HG03135 (cell line): ENCODE data around the gene TPM4.

ENCODE experiments used
- ATAC-seq: cut with Tn5 transposase; IDR thresholded peaks from one replicate; pipeline ENCODE4 v1.9.1; 2021; ENCODE audit warnings: mild to moderate bottlenecking, moderate library complexity; ENCODE audit not compliant: unreplicated experiment

TPM4 gene

DNA sequence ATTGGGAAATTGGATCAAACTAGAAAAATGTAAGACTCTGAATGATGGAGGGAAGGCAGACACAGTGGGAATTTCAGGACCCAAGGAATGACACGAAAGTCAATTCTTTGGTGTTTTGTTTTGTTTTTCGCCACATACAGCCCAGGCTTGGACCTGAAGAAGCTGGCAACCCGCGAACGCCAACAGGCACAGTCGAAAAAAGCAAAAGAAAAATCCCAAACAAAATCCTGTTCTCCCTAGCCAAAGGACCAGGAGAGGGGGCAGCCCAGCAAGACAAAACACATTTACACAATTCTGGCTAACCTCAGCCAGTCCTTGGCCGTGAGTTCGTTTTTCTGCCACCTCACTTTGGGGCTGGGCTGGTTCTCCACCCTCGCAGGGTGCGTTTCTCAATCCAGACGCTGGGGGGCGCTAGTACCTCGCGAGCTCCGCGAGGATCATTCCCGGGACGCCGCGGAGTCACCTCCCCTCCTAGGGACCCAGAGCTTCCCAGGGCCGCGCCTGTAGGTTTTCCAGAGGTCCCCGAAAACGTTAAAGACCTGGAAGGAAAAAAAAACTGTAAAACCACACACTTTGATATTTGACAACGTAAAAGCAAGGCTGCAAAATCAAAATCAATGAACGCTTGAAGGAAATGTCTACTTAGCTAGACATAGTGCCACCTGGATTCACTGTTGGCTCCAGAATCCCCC is 34.9 kb upstream of the TPM4 start:
- no peak for ATAC-seq

DNA sequence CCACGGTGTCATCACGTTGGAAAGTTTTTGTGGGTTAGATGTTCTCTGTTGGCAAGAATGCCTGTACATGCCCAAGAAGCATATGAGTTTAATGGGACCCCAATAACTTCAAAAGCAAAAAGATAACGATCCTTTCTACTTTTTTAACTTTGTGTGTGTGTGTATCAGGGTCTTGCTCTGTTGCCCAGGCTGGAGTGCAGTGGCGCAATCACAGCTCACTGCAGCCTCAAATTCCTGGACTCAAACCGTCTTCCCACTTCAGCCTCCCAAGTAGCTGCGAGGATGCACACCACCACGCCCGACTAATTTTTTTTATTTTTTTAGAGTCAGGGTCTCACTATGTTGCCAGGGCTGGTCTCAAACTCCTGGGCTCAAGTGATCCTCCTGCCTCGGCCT is 34.3 kb upstream of the TPM4 start:
- ATAC-seq: no peak

DNA sequence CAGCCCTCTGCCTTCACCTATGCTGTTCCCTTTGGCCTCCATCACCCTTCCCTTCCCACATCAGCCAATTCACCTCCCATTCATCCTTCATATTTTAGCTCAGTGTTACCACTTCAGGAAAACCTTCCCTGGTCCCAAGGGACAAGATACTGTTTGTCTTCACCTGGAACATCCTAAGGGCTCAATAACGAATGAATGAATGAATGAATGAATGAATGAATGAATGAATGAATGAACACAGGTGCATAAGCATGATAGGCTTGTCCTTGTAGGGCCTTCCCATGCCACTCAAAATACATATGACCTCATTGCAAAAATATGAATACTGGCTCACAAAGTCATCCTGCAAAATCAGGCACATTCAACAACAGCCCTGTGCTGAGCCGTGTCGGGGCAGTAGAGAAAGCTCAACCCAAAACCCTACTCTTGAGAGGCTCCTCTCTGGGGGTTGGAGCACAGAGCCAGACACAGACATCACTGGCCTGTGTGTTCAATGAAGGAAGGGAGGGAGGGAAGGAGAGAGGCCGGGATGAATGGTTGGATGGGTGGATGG is 33.7 kb upstream of the TPM4 start:
- ATAC-seq: no peak

DNA sequence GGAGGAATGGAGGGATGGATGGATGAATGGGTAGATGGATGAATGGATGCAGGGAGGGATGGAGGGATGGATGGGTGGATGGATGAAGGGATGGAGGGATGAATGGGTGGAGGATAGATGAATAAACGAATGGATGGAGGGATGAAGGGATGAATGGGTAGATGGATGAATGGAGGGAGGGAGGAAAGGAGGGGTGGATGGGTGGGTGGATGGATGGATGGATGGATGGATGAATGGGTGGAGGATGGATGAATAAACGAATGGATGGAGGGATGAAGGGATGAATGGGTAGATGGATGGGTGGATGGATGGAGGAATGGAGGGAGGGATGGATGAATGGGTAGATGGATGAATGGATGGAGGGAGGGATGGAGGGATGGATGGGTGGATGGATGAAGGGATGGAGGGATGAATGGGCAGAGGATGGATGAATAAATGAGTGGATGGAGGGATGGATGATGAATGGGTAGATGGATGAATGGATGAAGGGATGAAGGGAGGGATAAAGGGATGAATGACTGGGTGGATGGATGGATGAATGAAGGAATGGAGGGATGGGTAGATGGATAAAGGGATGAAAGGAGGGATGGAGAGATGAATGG is 33.0 kb upstream of the TPM4 start:
- no peak for ATAC-seq

DNA sequence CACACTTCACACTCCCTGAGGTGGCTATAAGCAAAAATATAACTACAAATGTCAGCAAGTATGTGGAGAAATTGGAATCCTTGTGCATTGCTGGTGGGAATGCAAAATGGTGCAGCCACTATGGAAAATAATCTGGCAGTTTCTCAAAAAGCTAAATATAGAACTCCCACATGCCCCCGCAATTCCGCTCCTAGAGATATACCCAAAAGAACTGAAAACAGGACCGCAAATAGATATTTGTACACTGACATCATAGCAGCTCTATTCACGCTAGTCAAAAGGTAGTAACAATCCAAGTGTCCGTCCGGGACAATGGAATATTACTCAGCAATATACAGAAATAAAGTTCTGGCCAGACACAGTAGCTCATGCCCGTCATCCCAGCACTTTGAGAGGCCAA is 31.5 kb upstream of the TPM4 start:
- no peak for ATAC-seq

DNA sequence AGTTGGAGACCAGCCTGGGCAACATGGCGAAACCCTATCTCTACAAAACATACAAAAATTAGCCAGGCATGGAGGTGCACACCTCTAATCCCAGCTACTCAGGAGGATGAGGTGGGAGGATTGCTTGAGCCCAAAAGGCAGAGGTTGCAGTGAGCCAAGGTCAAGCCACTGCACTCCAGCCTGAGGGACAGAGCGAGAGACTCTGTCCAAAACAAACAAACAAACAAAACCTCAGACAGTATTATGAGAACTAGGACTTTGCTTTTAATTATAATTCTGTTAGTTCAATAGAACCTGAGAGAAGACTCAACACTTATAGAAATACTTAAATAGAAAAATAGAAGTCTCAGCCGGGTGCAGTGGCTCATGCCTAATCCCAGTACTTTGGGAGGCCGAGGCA is 31.1 kb upstream of the TPM4 start:
- no peak for ATAC-seq

DNA sequence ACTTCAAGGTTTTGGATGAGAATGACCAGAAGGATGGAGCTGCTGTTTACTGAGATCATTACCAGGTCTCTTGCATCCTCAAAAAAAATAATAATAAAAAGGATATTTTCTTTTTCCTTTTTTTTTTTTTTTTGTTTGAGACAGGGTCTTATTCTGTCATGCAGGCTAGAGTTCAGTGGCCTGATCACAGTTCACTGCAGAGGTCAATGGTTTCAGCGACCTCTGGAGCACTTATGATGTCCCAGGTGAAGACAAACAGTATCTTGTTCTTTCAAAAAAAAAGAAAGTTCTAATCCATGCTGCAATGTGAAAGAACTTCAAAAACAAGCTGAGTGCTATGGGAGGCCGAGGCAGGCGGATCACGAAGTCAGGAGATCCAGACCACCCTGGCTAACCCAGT is 30.4 kb upstream of the TPM4 start:
- no peak for ATAC-seq

DNA sequence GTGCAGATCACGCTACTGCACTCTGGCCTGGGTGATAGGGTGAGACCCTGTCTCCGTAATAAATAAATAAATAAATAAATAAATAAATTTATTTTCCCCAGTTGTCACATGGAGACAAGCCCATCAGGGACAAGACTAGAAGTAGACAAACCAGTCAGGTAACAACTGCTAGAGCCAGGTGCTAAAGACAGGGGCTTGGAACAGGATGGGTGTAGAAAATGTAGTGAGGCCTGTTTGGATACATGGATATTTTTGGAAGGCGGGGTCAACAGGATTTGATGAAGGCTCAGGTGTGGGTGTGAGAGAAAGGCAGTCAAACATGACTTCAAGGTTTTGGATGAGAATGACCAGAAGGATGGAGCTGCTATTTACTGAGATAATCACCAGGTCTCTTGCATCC is 27.7 kb upstream of the TPM4 start:
- ATAC-seq: no peak

DNA sequence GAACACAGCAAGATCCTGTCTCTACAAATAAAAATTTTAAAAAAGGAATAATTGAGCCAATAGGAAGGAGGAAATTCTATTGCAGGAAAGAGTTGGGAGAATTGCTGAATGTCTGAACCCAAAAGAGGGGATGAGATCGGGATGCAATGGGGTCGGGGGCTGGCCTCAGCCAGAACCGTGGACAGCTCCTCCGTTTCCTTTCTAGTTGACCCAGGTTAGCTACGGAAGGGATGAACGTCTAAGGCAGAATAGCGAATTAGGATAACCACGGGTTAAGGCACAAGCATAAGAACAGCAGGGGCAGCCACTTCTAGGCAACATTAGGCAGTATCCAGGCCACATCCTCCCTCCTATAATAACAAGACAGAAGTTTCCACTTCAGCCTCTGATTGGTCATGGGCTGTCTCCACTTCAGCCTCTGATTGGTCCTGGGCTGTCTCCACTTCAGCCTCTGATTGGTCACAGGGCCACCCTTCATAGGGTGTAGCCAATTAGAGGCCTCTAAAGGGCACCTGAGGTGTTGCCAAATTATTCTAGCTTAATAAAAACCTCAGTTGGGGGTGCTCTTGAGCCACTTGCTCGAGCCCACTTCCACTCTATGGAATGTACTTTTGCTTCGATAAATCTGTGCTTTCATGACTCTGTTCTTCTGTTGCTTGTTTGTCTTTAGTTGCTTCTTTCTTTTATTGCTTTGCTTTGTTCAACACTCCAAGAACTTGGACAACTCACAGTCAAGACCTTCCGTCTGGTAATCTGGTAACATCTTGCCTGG is 24.9 kb upstream of the TPM4 start:
- ATAC-seq: no peak

DNA sequence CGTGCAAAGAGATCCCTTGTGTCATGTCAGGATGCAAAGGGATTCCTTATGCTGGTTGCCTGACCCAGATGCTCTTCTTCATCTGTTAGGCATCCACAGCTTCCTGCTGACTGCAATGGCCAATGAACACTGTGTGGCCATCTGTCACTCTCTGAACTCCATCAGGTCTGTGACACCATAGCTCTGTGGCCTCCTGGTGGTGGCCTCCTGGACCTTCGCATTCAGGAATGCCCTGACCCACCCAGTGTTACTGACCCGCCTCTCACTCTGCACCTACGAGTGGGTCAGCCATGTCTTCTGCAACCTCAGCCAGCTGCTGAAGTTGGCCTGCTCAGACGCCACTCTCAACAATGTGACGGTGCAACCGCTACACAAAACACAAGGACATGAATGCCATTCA is 23.9 kb upstream of the TPM4 start:
- no peak for ATAC-seq

DNA sequence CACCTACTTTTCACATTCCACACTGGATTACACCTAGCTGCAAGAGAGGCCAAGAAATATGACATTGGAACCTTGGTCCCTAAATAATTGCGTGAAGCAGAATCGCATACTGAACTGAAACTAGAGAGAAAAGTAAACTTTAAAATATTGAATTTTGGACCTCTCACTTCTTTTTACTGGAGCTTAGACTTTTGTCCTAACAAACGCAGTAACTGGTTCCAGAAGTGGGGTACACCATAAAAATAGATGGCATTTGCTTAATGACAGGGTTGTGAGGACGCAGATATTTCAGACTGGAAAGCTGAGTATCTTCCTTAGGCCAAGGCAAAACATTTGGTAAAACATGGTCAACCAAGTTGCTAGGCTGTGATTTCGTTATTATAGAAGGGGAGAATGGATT is 19.2 kb upstream of the TPM4 start:
- ATAC-seq: no peak

DNA sequence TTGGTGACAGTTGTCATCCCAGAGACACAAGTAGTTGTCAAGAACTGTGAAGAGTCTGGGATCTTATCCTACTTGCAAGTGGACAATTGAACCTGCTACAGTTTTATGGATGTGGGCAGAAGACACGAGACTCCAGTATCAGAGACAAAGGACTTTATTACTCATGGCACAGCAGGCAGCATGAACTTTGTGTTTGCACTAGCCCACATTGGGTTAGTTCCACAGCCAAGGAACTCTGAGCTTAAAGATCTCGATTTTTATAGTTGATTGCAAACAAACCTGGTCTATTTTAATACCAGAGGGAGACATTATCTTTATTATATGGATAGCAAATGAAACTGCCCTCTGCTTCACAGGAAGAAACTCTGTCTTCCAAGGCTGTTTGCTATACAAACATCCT is 16.0 kb upstream of the TPM4 start:
- no peak for ATAC-seq

DNA sequence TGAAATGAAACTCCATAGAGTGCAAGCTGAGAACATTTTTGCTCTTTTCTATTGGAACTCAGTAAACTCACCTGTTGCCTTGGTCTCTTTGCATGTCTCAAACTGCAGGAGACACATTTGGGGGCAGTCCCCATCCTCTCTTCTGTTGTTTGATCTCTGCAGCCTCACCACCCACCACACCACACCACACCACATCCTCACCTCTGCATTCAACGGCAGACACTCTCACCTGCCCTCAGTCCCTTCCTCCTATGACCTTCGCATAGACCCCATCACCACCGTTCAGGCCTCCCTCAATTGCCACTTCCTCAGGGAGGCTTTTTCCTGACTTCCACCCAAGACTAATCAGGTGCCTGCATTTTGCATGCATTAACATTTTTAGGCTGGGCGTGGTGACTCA is 14.4 kb upstream of the TPM4 start:
- ATAC-seq: no peak

DNA sequence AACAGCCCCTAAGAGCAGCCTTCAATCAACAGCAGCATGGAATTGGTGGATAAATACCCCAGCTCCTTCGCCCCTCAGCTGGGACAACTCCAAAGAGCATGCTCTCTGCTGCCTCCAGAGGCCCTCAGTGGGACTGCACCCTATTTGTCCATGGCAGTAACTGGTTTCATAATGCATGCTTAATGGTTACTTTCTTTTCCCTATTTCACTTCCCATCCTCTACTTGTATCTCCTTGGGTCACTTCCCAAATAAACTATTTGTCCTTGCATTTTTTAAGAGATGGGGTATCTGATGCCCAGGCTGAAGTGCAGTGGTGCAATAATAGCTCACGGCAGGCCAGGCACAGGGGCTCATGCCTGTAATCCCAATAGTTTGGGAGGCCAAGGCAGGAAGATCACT is 13.5 kb upstream of the TPM4 start:
- ATAC-seq: no peak

DNA sequence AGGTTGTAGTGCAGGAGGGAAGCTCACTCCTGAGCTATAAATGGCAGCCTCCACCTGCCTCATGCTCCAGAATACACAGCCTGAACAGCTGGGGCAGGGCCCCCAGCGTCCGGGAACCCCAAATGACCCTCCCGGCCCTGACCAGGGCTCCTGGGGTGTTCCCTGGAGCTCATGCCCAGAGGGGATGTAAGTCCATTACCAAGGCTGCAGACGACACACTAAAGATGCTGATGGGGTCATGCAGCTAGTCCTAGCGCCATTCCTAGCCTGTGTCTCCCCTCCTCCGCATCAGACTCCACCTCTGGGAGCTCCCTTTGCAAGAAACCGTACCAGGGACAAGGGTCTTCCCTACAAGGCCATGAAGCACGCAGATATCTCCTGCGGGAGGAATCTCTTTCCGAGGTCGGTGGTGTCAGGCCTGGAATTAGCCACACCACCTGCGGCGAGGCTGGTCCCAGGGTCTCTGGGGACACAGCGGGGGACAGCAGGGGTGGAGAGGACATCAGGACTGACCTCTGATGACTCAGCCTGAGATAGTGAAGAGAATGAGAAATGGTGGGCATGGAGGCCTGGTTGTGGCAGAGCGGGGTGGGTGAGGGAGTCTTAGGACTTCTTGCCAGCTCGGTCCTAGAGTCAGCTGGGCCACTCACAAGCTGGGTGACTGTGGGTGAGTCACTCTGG is 11.9 kb upstream of the TPM4 start:
- no peak for ATAC-seq

DNA sequence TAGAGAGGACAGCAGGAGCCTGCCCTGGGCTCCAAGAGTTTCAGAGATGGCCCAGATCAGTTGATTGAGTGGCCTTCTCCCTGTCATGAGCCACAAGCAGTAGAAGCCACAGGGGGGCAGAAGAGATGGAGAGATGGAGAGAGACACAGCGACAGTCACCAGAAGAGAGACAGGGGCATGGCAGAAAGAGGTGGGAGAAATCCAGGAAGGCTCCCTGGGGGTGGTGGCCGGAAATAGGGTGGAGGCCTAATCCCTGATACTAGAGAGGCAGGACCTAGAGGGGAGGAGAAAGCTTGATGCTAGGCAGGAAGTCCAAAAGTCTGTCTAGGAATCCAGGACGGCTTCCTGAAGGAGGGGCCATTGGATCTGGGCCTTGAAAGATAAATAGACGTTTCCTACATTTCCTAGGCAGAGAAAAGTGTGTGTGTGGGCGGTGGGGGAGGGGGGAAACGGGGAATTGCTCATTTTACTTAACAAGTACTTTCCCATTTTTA is 9.6 kb upstream of the TPM4 start:
- no peak for ATAC-seq

DNA sequence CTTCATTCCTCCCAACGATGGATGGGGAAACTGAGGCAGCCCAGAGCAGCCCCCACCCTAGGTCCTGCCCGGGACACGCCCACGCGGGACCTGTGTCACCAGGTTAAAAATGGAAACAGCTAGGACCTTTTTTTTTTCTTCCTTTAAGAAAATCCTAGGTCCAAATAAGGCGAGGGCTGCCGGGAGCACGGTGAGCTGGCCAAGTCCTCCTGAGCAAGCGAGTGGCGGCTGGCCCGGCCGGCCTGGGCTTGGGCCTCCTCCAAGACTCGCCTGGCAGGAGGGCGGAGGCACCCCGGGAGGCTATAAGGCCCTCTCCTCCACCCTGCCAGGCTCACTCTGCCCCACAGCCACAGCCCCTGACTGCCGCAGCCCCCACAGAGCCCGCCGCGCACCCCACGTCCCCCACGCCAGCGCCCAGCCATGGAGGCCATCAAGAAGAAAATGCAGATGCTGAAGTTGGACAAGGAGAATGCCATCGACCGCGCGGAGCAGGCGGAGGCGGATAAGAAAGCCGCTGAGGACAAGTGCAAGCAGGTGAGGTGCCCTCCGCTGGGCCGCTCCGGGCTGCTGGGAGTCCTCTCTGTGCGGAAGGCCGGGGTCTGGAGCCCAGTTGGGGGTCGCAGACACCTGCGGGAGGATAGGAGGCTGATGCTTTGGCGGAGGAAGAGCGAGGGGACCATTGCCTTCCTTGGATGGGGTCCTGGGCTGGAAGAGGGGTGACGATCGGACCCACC is 8.9 kb upstream of the TPM4 start:
- ATAC-seq: no peak

DNA sequence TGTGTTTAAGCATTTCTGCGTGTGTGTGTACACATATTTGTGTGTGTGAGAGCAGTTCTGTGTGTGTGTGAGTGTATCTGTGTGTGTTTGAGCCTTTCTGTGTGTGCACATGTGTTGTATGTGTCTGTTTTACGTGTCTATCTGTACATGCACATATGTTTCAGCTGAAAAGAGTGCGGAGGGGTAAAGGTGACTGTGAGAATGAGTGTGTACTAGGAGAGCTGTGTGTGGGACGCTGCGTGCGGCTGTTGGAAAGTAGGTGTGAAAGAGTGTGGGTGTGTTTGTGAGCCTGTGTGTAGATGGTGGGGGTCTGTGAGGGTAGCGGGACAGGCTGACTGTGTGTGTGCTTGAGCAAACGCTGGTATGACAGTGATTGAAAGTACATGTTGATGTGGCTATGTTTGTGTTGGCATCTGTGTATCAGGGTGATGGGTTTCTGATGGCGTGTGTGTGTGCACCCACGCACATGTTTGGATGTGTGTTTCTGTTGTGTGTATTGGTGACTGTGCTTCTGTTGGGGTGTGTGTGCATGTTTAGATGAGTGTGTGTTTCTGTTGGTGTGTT is 7.5 kb upstream of the TPM4 start:
- no peak for ATAC-seq

DNA sequence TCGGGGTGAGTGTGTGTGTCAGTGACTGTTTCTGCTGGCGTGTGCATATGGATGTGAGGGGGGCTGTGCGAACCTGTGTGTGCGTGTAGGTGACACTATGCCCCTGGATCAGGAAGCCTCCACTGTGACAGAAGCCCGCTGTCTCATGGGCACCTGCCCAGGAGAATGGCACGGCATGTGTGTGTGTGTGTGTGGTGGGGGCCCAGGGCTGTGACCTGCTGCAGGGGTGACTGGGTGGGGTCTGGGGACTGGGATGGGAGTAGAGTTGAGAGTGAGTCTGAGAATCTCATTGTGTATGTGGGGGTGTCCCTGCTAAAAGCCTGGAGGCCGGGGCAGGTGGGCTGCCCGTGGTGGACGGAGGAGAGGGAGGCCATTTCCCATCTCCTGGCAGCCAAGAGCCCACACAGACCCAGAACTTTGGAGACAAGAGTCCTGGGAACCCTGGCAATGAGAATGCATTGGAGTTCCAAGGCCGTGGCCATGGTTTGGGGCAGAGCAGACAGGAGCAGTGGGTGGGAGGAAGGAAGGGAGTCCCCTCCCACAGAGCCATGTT is 6.4 kb upstream of the TPM4 start:
- no peak for ATAC-seq

DNA sequence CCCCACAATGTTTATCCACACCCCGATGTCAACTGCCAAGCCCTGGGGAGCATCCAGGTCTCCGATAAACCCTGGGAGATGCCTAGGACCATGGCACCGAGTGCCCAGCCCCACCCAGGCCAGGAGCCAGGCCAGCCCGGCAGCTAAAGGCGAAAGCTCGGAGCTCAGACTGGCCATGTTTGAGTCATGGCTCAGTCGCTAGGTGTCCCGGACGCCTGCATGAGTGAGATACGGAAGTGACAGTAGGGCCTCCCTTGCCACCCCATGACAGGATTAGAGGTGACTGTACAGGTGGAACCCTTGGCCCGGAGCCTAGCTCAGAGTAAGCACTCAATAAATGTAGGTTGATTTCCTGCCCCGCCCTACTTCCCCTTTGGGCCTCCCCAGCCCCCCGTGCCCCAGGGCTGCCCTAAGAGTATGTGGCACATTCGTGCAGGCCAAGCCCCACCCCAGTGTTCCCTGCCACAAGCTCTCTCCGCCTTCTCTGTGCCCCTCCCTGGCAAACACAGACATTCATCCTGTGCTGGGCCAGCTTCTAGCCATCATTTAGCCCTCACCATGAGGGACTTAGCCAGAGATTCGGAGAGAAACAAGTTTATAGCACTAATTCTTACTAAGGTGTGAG is 5.8 kb upstream of the TPM4 start:
- ATAC-seq: peak; percentile 58
